PFSK-1 (cell line): Measurements from ENCODE around the gene PTPRO.

Source experiments
- FOXP2 ChIP-seq: optimal IDR thresholded peaks from 2 replicates; pipeline ENCODE3; 2011; ENCODE audit warnings: borderline replicate concordance, control low read depth, inconsistent platforms; ENCODE audit not compliant: insufficient read depth; ENCODE audit errors: extremely low read length, extremely low read depth
- POLR2AphosphoS5 ChIP-seq: IDR thresholded peaks from 2 replicates; pipeline ENCODE4 v1.6.1; 2012; ENCODE audit warnings: low read depth, mild to moderate bottlenecking, control low read depth, low read length, moderate library complexity
- REST ChIP-seq, 2 experiments: IDR thresholded peaks; 2 replicates each; pipeline versions ENCODE4 v1.6.1 to v1.8.0; 2011 to 2012; ENCODE audit warnings: low read depth in 2 of 2, low read length in 2 of 2, control low read depth in 1 of 2, inconsistent platforms in 1 of 2, mild to moderate bottlenecking in 1 of 2, moderate library complexity in 1 of 2; ENCODE audit not compliant: insufficient read depth in 1 of 2
- SIN3A ChIP-seq: IDR thresholded peaks from 2 replicates; pipeline ENCODE4 v1.6.1; 2012; ENCODE audit warnings: mild to moderate bottlenecking, low read length, moderate library complexity, borderline replicate concordance; ENCODE audit not compliant: insufficient read depth
- TAF1 ChIP-seq: IDR thresholded peaks from 2 replicates; pipeline ENCODE4 v1.6.1; 2012; ENCODE audit warnings: low read length, control low read depth, borderline replicate concordance; ENCODE audit not compliant: insufficient read depth

Gene PTPRO

GRCh38 chr12:15561396-15561795 is 239.1 kb downstream of the PTPRO start:
- TF ChIP-seq FOXP2 (no peak), REST (IDR thresholded peaks at IDR 0.05; ENCODE audit: insufficient read depth in 1 of 2, low read depth in 2 of 2, low read length in 2 of 2) (no peak), TAF1 (no peak)

GRCh38 chr12:15562263-15562662 is 240.0 kb downstream of the PTPRO start:
- TF ChIP-seq POLR2AphosphoS5 = no peak
- no peak for TF ChIP-seq FOXP2
- TF ChIP-seq REST (IDR thresholded peaks at IDR 0.05; ENCODE audit: insufficient read depth in 1 of 2, low read depth in 2 of 2, low read length in 2 of 2) = no peak
- no peak for TF ChIP-seq TAF1
- no peak for TF ChIP-seq SIN3A

GRCh38 chr12:15563663-15564062 is 241.4 kb downstream of the PTPRO start:
- TF ChIP-seq SIN3A (no peak), TAF1 (no peak), POLR2AphosphoS5 (no peak), FOXP2 (no peak), REST (IDR thresholded peaks at IDR 0.05; ENCODE audit: insufficient read depth in 1 of 2, low read depth in 2 of 2, low read length in 2 of 2) (no peak)

GRCh38 chr12:15574353-15574752 is 252.0 kb downstream of the PTPRO start:
- TF ChIP-seq TAF1 (no peak), SIN3A (no peak), FOXP2 (no peak), REST (IDR thresholded peaks at IDR 0.05; ENCODE audit: insufficient read depth in 1 of 2, low read depth in 2 of 2, low read length in 2 of 2) (no peak), POLR2AphosphoS5 (no peak)

- no peak for TF ChIP-seq FOXP2
- TF ChIP-seq REST (IDR thresholded peaks at IDR 0.05; ENCODE audit: insufficient read depth in 1 of 2, low read depth in 2 of 2, low read length in 2 of 2) = no peak
- TF ChIP-seq TAF1 = no peak
- no peak for TF ChIP-seq POLR2AphosphoS5
- TF ChIP-seq SIN3A = no peak
Measured at GRCh38 chr12:15575671-15576541, 253.6 kb downstream of the PTPRO start.
